Mucosa of gallbladder (tissue), 1 donor: ENCODE measurements around the gene MDM2. TPM values are rescaled to one million over a fixed set of nuclear protein-coding genes. Genes with fewer than 3 reads are reported as not detected.
"Not testable (repeated sequence)": the region's sequence is repeated elsewhere in the genome, so short reads cannot be mapped to it uniquely, and the experiment has no call there.

Experiments
- DNase-seq: peaks from one replicate; pipeline ENCODE4 v3.0.0-alpha.2; 2020; ENCODE audit warnings: low spot score
- total RNA-seq: library from RNA; stranded (reverse); gene quantifications from one replicate; pipeline ENCODE4 v1.2.1, GENCODE V29; 2021
- donor health status: DM: no; HTN: no; CAD: no.

The MDM2 gene
- total RNA-seq, 1 donor from 2014 or later = 73.2 TPM

- no peak for DNase-seq
Measured at GRCh38 chr12:68785823-68786222, 22.2 kb upstream of the MDM2 start.

- no peak for DNase-seq
Measured at GRCh38 chr12:68786929-68787328, 21.0 kb upstream of the MDM2 start.

- DNase-seq = no peak
Measured at GRCh38 chr12:68788554-68789143, 19.3 kb upstream of the MDM2 start.

GRCh38 chr12:68789144-68789878 is 18.7 kb upstream of the MDM2 start:
- no peak for DNase-seq

GRCh38 chr12:68790081-68790951 is 17.7 kb upstream of the MDM2 start:
- DNase-seq = no peak

- DNase-seq = no peak
Measured at GRCh38 chr12:68790952-68791234, 17.1 kb upstream of the MDM2 start.

GRCh38 chr12:68791897-68792481 is 16.0 kb upstream of the MDM2 start:
- DNase-seq = no peak

GRCh38 chr12:68792952-68793351 is 15.0 kb upstream of the MDM2 start:
- no peak for DNase-seq

- no peak for DNase-seq
Measured at GRCh38 chr12:68793436-68793835, 14.5 kb upstream of the MDM2 start.

GRCh38 chr12:68793975-68794652 is 13.9 kb upstream of the MDM2 start:
- DNase-seq = no peak

GRCh38 chr12:68794653-68795251 is 13.2 kb upstream of the MDM2 start:
- DNase-seq = no peak

- DNase-seq = no peak
Measured at GRCh38 chr12:68796399-68796798, 11.6 kb upstream of the MDM2 start.

GRCh38 chr12:68798882-68799234 is 9.1 kb upstream of the MDM2 start:
- no peak for DNase-seq

- no peak for DNase-seq
Measured at GRCh38 chr12:68800294-68800693, 7.7 kb upstream of the MDM2 start.

GRCh38 chr12:68801124-68801523 is 6.9 kb upstream of the MDM2 start:
- not testable (repeated sequence) for DNase-seq

GRCh38 chr12:68802372-68802745 is 5.6 kb upstream of the MDM2 start:
- DNase-seq = not testable (repeated sequence)

- not testable (repeated sequence) for DNase-seq
Measured at GRCh38 chr12:68802911-68803651, 4.9 kb upstream of the MDM2 start.

GRCh38 chr12:68803948-68804656 is 3.9 kb upstream of the MDM2 start:
- no peak for DNase-seq

- no peak for DNase-seq
Measured at GRCh38 chr12:68804657-68805591, 3.1 kb upstream of the MDM2 start.
